ENCODE data around the gene CSKMT. TPM values are rescaled to one million over a fixed set of nuclear protein-coding genes. Genes with fewer than 3 reads are reported as not detected.

The CSKMT gene
- polyA plus RNA-seq, 1 donor (not counting 4 experiments of a cell fraction or from before 2014, with no cell fraction given), result 4.5 TPM

- Histone ChIP-seq H3K9me3 (ENCODE audit: control insufficient read depth, low read depth, low read length) (no peaks in the 10 kb centered on the region), H3K79me2 (ENCODE audit: control insufficient read depth, insufficient read depth, low read length) (no peaks in the 10 kb centered on the region), H3K27me3 (ENCODE audit: control insufficient read depth, extremely low read depth, insufficient read depth, low read length) (no peaks in the 10 kb centered on the region), H3K9me1 (ENCODE audit: control insufficient read depth, extremely low read depth, insufficient read depth, low read length) (no peaks in the 10 kb centered on the region), H3K4me1 (ENCODE audit: control insufficient read depth, extremely low read depth, insufficient read depth, low read length) (peaks cover 36% of the 10 kb centered on the region), H3K36me3 (ENCODE audit: control insufficient read depth in 2 of 2, extremely low read depth in 1 of 2, insufficient read depth in 2 of 2, low read length in 2 of 2) (peaks cover 4 to 17% of the 10 kb centered on the region in 2 experiments), H3K9ac (ENCODE audit: control insufficient read depth, extremely low read depth, insufficient read depth, low read length) (peak overlapping the region; percentile 88), H4K20me1 (ENCODE audit: control insufficient read depth, extremely low read depth, insufficient read depth, low read length) (no peaks in the 10 kb centered on the region), H3K27ac (ENCODE audit: control insufficient read depth, insufficient read depth, low read length) (peak overlapping the region; percentile 93), H3K4me3 (ENCODE audit: control insufficient read depth in 2 of 3, extremely low read depth in 1 of 3, insufficient read depth in 2 of 3, low read depth in 1 of 3, low read length in 3 of 3) (peak overlapping the region in 1 of 3 experiments; percentile 84), H2AFZ (ENCODE audit: control insufficient read depth, low read length) (no peak overlapping the region), H3K4me2 (ENCODE audit: control insufficient read depth, extremely low read depth, insufficient read depth, low read depth, low read length) (peak overlapping the region; percentile 99)
- FAIRE-seq (no peak), DNase-seq (ENCODE audit: low read depth, low spot score) (no peak)
- no peak for TF ChIP-seq EZH2 (IDR thresholded peaks at IDR 0.05; ENCODE audit: low read length)
- TF ChIP-seq, protein P1, sequence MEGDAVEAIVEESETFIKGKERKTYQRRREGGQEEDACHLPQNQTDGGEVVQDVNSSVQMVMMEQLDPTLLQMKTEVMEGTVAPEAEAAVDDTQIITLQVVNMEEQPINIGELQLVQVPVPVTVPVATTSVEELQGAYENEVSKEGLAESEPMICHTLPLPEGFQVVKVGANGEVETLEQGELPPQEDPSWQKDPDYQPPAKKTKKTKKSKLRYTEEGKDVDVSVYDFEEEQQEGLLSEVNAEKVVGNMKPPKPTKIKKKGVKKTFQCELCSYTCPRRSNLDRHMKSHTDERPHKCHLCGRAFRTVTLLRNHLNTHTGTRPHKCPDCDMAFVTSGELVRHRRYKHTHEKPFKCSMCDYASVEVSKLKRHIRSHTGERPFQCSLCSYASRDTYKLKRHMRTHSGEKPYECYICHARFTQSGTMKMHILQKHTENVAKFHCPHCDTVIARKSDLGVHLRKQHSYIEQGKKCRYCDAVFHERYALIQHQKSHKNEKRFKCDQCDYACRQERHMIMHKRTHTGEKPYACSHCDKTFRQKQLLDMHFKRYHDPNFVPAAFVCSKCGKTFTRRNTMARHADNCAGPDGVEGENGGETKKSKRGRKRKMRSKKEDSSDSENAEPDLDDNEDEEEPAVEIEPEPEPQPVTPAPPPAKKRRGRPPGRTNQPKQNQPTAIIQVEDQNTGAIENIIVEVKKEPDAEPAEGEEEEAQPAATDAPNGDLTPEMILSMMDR (optimal IDR thresholded peaks at IDR 0.05 in 1 of 3, IDR thresholded peaks at IDR 0.05 in 1 of 3, conservative IDR thresholded peaks at IDR 0.05 in 1 of 3; ENCODE audit: extremely low read depth in 1 of 3, insufficient read depth in 2 of 3, low read length in 3 of 3), result no peak
- dilution Hi-C loops (cut with MboI; ENCODE audit: extremely low pct_ligation_motif_present, low sequenced_read_pairs), result no loop called here
These were observed 43.3 kb downstream of the CSKMT start for GRCh38 chr11:62708392-62708791.

DNA sequence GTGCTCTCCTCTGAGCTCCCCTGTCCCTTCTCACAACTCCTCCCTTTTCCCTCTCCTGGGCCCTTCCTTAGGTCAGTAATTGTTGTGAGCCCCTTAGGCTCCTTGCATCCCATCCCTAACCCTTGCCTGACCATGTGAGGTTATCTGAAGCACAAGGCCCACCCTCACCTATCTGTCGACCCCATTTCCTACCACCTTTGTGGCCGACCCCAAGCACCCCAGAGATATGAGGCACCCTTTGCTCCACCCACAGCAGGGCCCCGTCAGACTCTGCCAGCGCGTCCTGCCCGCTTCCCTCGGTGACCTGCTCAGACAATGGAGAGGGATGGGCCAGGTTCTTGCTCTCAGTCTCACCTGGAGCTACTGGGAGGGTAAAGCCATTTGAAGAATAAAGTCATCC lies 43.7 kb downstream of the CSKMT start:
- no peaks in the 10 kb centered on the region for H3K9me1 ChIP-seq (ENCODE audit: control insufficient read depth, extremely low read depth, insufficient read depth, low read length)
- no peaks in the 10 kb centered on the region for H3K79me2 ChIP-seq (ENCODE audit: control insufficient read depth, insufficient read depth, low read length)
- H3K9me3 ChIP-seq (ENCODE audit: control insufficient read depth, low read depth, low read length), result no peaks in the 10 kb centered on the region
- peaks cover 8 to 21% of the 10 kb centered on the region in 2 experiments for H3K36me3 ChIP-seq (ENCODE audit: control insufficient read depth in 2 of 2, extremely low read depth in 1 of 2, insufficient read depth in 2 of 2, low read length in 2 of 2)
- FAIRE-seq (no peak), DNase-seq (ENCODE audit: low read depth, low spot score) (no peak)
- H3K4me1 ChIP-seq (ENCODE audit: control insufficient read depth, extremely low read depth, insufficient read depth, low read length), result peaks cover 36% of the 10 kb centered on the region
- peak overlapping the region; percentile 88 for H3K9ac ChIP-seq (ENCODE audit: control insufficient read depth, extremely low read depth, insufficient read depth, low read length)
- peak overlapping the region; percentile 25 to 84 (median 75) for H3K4me3 ChIP-seq (ENCODE audit: control insufficient read depth in 2 of 3, extremely low read depth in 1 of 3, insufficient read depth in 2 of 3, low read depth in 1 of 3, low read length in 3 of 3)
- peak overlapping the region; percentile 99 for H3K4me2 ChIP-seq (ENCODE audit: control insufficient read depth, extremely low read depth, insufficient read depth, low read depth, low read length)
- no peaks in the 10 kb centered on the region for H3K27me3 ChIP-seq (ENCODE audit: control insufficient read depth, extremely low read depth, insufficient read depth, low read length)
- H2AFZ ChIP-seq (ENCODE audit: control insufficient read depth, low read length), result peak overlapping the region; percentile 95
- TF ChIP-seq EZH2 (IDR thresholded peaks at IDR 0.05; ENCODE audit: low read length), result no peak
- TF ChIP-seq, protein P1 (optimal IDR thresholded peaks at IDR 0.05 in 1 of 3, IDR thresholded peaks at IDR 0.05 in 1 of 3, conservative IDR thresholded peaks at IDR 0.05 in 1 of 3; ENCODE audit: extremely low read depth in 1 of 3, insufficient read depth in 2 of 3, low read length in 3 of 3), result no peak
- dilution Hi-C loops (cut with MboI; ENCODE audit: extremely low pct_ligation_motif_present, low sequenced_read_pairs), result no loop called here
- H3K27ac ChIP-seq (ENCODE audit: control insufficient read depth, insufficient read depth, low read length), result peak overlapping the region; percentile 93
- H4K20me1 ChIP-seq (ENCODE audit: control insufficient read depth, extremely low read depth, insufficient read depth, low read length), result no peaks in the 10 kb centered on the region

All from keratinocyte (primary cell).